ENCODE results near the gene CFAP58. TPM values are rescaled to one million over a fixed set of nuclear protein-coding genes. Genes with fewer than 3 reads are reported as not detected.

Gene CFAP58
- total and polyA plus RNA-seq, 2 of the 13 experiments (the other 11 are each of a cell fraction or from before 2014, with no cell fraction given): 0.03 TPM; not detected in 1

GRCh38 chr10:104446151-104446550 lies 92.5 kb downstream of the CFAP58 start:
- Histone ChIP-seq H3K4me1 (ENCODE audit: insufficient read depth, low read length) (no peaks in the 10 kb centered on the region), H3K27me3 (ENCODE audit: control insufficient read depth in 1 of 2, insufficient read depth in 2 of 2, low read length in 2 of 2) (0 out of 5 replicates have a peak, but pooled peaks cover 0 to 3% of the 10 kb centered on the region in 2 experiments), H3K9me3 (ENCODE audit: low read length) (no peaks in the 10 kb centered on the region), H3K79me2 (ENCODE audit: insufficient read depth, low read length) (no peaks in the 10 kb centered on the region), H3K36me3 (replicated peaks in 1 of 2; ENCODE audit: control insufficient read depth in 1 of 2, insufficient read depth in 2 of 2, low read length in 2 of 2) (no peaks in the 10 kb centered on the region), H3K9ac (ENCODE audit: insufficient read depth, low read depth, low read length) (no peak overlapping the region), H4K20me1 (ENCODE audit: insufficient read depth, low read length) (no peaks in the 10 kb centered on the region), H3K4me2 (ENCODE audit: low read depth, low read length) (no peak overlapping the region), H3K4me3 (replicated peaks in 1 of 3; ENCODE audit: insufficient read depth in 1 of 3, low read depth in 2 of 3, low read length in 3 of 3) (no peak overlapping the region), H3K27ac (ENCODE audit: extremely low read length, insufficient read depth, low read length) (no peak overlapping the region), H2AFZ (ENCODE audit: low read length) (no peak overlapping the region)
- TF ChIP-seq ZFP91 (CRISPR knock-in tag; IDR thresholded peaks at IDR 0.05; ENCODE audit: borderline replicate concordance): no peak
- TF ChIP-seq ZNF720 (CRISPR knock-in tag; IDR thresholded peaks at IDR 0.05): no peak
- TF ChIP-seq ZNF740 (CRISPR knock-in tag; IDR thresholded peaks at IDR 0.05): no peak
- no peak for TF ChIP-seq YEATS4 (CRISPR knock-in tag; IDR thresholded peaks at IDR 0.05; ENCODE audit: borderline replicate concordance)
- no peak for TF ChIP-seq THAP8 (CRISPR knock-in tag; IDR thresholded peaks at IDR 0.05; ENCODE audit: borderline replicate concordance)
- TF ChIP-seq ZNF576 (CRISPR knock-in tag; IDR thresholded peaks at IDR 0.05): no peak
- no peak for TF ChIP-seq ZNF253 (CRISPR knock-in tag; IDR thresholded peaks at IDR 0.05; ENCODE audit: borderline replicate concordance)
- TF ChIP-seq ATF3 (CRISPR knock-in tag; IDR thresholded peaks at IDR 0.05): no peak
- no peak for TF ChIP-seq IRF9 (CRISPR knock-in tag; IDR thresholded peaks at IDR 0.05; ENCODE audit: borderline replicate concordance)
- TF ChIP-seq USF2 (IDR thresholded peaks at IDR 0.05; ENCODE audit: low read depth, low read length): no peak
- TF ChIP-seq USF2 (CRISPR knock-in tag; IDR thresholded peaks at IDR 0.05; ENCODE audit: borderline replicate concordance): no peak
- no peak for TF ChIP-seq PCBP1 (IDR thresholded peaks at IDR 0.05; ENCODE audit: borderline replicate concordance, low read depth, low read length)
- TF ChIP-seq ISL2 (CRISPR knock-in tag; IDR thresholded peaks at IDR 0.05): no peak
- intact Hi-C loops (cut with micrococcal nuclease; ENCODE audit: unreplicated experiment) (no loop called here), in situ Hi-C loops (cut with HindIII; ENCODE audit: extremely low pct_ligation_motif_present, low pct_unique_long_range_greater_than_20kb) (no loop called here)
- FAIRE-seq: no peak
- no TSS peak for BruUV-seq (replicated peaks)
- WGBS (ENCODE audit: low lambda C conversion rate): 0% methylated on average over 1 of the region's 1 CpG
- ChIA-PET POLR2A (no interaction called here), CTCF (ENCODE audit: low intra/inter-chr PET ratio, low total read pairs) (no interaction called here)
- ATAC-seq: no peak
- no peak for DNase-seq (ENCODE audit: low spot score)
